ENCODE data around the gene MED4. TPM values are rescaled to one million over a fixed set of nuclear protein-coding genes. Genes with fewer than 3 reads are reported as not detected.

The MED4 gene
- total and polyA plus RNA-seq, 8 donors = 41.1 to 84.0 (median 76.5) TPM

GRCh38 chr13:48138270-48138669 lies 43.4 kb upstream of the MED4 start:
- no peak for ATAC-seq
- Histone ChIP-seq H3K4me3 (no peak overlapping the region), H3K27ac (no peak overlapping the region), H3K4me1 (peaks cover 0 to 11% of the 10 kb centered on the region in 2 donors), H3K36me3 (no peaks in the 10 kb centered on the region), H3K9me3 (no peaks in the 10 kb centered on the region), H3K27me3 (no peaks in the 10 kb centered on the region)
- TF ChIP-seq CTCF (IDR thresholded peaks at IDR 0.05) = no peak
- DNase-seq = no peak
- intact Hi-C loops (cut with DNase I) = no loop called here

GRCh38 chr13:48132961-48133360 lies 38.1 kb upstream of the MED4 start:
- Histone ChIP-seq H3K36me3 (no peaks in the 10 kb centered on the region), H3K4me3 (no peak overlapping the region), H3K4me1 (no peaks in the 10 kb centered on the region), H3K27me3 (no peaks in the 10 kb centered on the region), H3K27ac (no peak overlapping the region), H3K9me3 (no peaks in the 10 kb centered on the region)
- DNase-seq = no peak
- no peak for ATAC-seq
- intact Hi-C loops (cut with DNase I) = no loop called here
- TF ChIP-seq CTCF (IDR thresholded peaks at IDR 0.05) = no peak

- intact Hi-C loops (cut with DNase I) = no loop called here
- ATAC-seq = no peak
- H3K4me3 ChIP-seq = no peak overlapping the region
Measured at GRCh38 chr13:48131533-48131932, 36.6 kb upstream of the MED4 start.

GRCh38 chr13:48126944-48127830 lies 32.3 kb upstream of the MED4 start:
- DNase-seq (peak in 2 of 4 donors; percentile 51 to 72), ATAC-seq (peak; percentile 81)
- Histone ChIP-seq H3K27ac (peak overlapping the region; percentile 31 to 49), H3K9me3 (no peaks in the 10 kb centered on the region), H3K4me1 (peaks cover 4 to 23% of the 10 kb centered on the region in 2 donors), H3K4me3 (no peak overlapping the region), H3K36me3 (no peaks in the 10 kb centered on the region), H3K27me3 (no peaks in the 10 kb centered on the region)
- intact Hi-C loops (cut with DNase I) = no loop called here
- peak; percentile 79 to 80 for TF ChIP-seq CTCF (IDR thresholded peaks at IDR 0.05)

More at GRCh38 chr13:48131533-48131932, 36.6 kb upstream of the MED4 start:
- DNase-seq = no peak
- Histone ChIP-seq H3K4me1 (peaks cover 0 to 12% of the 10 kb centered on the region in 2 donors), H3K27me3 (no peaks in the 10 kb centered on the region), H3K36me3 (no peaks in the 10 kb centered on the region), H3K27ac (no peak overlapping the region), H3K9me3 (no peaks in the 10 kb centered on the region)
- TF ChIP-seq CTCF (IDR thresholded peaks at IDR 0.05) = no peak

- no peak for TF ChIP-seq CTCF (IDR thresholded peaks at IDR 0.05)
- intact Hi-C loops (cut with DNase I) = no loop called here
- ATAC-seq (peak; percentile 64), DNase-seq (peak in 2 of 4 donors; percentile 34 to 47)
- Histone ChIP-seq H3K36me3 (no peaks in the 10 kb centered on the region), H3K9me3 (no peaks in the 10 kb centered on the region), H3K4me3 (no peak overlapping the region), H3K27ac (peak overlapping the region; percentile 78 to 80), H3K4me1 (peaks cover 4 to 23% of the 10 kb centered on the region in 2 donors), H3K27me3 (no peaks in the 10 kb centered on the region)
Measured at GRCh38 chr13:48125794-48126228, 30.9 kb upstream of the MED4 start.
